T-helper 1 cell treated with Interleukin-12 subunit alpha and Interleukin-12 subunit beta and Interleukin-4 antibody, amounts not matched to agents 30 μg/mL and 1 μg/mL, for 36 hours (primary cell): ENCODE results near the gene ADAMTS18.
A peak's percentile ranks its signal among the peaks of the same experiment; 100 is the strongest.

Source experiments
- H3K27ac Mint-ChIP-seq: one replicate; pipeline ENCODE4 v1.8.0; 2021; ENCODE audit warnings: mild to moderate bottlenecking, mixed read lengths
- H3K27me3 Mint-ChIP-seq: one replicate; pipeline ENCODE4 v1.8.0; 2021; ENCODE audit warnings: low read depth, mixed read lengths
- H3K36me3 Mint-ChIP-seq: one replicate; pipeline ENCODE4 v1.8.0; 2021; ENCODE audit warnings: low read depth, mixed read lengths
- H3K4me1 Mint-ChIP-seq: one replicate; pipeline ENCODE4 v1.8.0; 2021; ENCODE audit warnings: low read depth, mixed read lengths
- H3K4me3 Mint-ChIP-seq: one replicate; pipeline ENCODE4 v1.8.0; 2021; ENCODE audit warnings: mild to moderate bottlenecking, moderate library complexity, mixed read lengths
- H3K9me3 Mint-ChIP-seq: one replicate; pipeline ENCODE4 v1.8.0; 2021; ENCODE audit warnings: mixed read lengths

Gene ADAMTS18

DNA sequence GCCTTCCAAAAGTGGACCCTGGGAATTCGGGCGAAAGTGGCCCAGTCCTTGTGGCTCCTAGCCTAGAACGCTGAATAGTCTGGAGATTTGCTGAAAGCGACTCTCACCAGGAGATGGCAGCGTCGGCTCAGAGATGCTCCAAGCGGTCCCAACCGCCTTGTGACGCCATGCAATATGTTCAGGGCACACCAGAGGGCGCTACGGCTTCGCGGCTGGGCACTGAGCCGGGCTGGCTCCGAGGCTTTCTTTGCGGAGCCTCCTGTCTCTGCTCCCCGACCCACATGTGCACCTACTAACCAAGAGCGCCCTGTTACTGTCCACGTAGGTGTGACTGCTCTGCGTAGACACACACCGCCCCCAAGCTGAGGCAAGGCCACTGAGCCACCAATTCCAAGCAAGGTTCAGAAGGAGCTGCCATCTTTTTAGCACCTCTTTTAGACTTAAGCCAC lies 198.7 kb downstream of the ADAMTS18 start:
- peaks cover 3% of the 10 kb centered on the region for H3K4me1 Mint-ChIP-seq
- H3K27ac Mint-ChIP-seq = no peak overlapping the region
- H3K9me3 Mint-ChIP-seq = no peaks in the 10 kb centered on the region
- peak overlapping the region; percentile 21 for H3K4me3 Mint-ChIP-seq
- H3K27me3 Mint-ChIP-seq = peaks cover 21% of the 10 kb centered on the region
- no peaks in the 10 kb centered on the region for H3K36me3 Mint-ChIP-seq

DNA sequence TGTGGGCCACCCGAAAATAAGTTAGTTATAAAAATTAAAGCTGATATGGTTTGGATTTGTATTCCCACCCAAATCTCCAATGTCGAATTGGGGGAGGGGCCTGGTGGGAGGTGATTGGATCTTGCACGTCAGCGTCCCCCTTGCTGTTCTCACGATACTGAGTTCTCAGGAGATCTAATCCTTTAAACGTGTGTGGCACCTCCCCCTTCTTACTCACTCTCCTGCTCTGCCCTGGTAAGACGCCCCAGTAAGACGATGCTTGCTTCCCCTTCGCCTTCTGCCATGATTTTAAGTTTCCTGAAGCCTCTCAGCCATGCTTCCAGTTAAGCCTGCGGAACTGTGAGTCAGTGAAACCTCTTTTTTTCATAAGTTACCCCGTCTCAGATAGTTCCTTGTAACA lies 200.2 kb downstream of the ADAMTS18 start:
- no peak overlapping the region for H3K4me3 Mint-ChIP-seq
- H3K27ac Mint-ChIP-seq = no peak overlapping the region
- peaks cover 21% of the 10 kb centered on the region for H3K27me3 Mint-ChIP-seq
- no peaks in the 10 kb centered on the region for H3K9me3 Mint-ChIP-seq
- peaks cover 3% of the 10 kb centered on the region for H3K4me1 Mint-ChIP-seq
- H3K36me3 Mint-ChIP-seq = no peaks in the 10 kb centered on the region

DNA sequence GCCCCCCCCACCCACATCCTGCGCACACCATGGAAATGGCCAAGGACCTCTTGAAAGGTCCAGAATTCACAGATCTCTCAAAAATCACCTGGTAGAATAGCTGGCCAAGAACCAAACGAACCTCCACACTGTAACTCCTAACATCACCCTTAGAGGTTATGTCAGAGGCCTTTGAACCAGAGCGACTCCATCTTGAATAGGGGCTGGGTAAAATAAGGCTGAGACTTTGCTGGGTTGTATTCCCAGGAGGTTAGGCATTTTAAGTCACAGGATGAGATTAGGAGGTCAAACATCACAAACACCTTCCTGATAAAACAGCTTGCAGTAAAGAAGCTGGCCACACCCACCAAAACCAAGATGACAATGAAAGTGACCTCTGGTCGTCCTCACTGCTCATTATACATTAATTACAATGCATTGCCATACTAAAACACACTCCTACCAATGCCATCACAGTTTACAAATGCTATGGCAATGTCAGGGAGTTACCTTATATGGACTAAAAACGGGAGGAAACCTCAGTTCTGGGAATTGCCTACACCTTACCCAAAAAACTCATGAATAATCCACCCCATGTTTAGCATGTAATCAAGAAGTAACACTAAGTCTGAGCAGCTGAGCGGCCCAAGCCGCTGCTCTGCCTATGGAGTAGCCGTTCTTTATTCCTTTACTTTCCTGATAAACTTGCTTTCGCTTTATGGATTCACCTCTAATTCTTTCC lies 200.9 kb downstream of the ADAMTS18 start:
- H3K36me3 Mint-ChIP-seq = no peaks in the 10 kb centered on the region
- no peak overlapping the region for H3K4me3 Mint-ChIP-seq
- H3K27ac Mint-ChIP-seq = no peak overlapping the region
- H3K9me3 Mint-ChIP-seq = no peaks in the 10 kb centered on the region
- peaks cover 3% of the 10 kb centered on the region for H3K4me1 Mint-ChIP-seq
- H3K27me3 Mint-ChIP-seq = peaks cover 21% of the 10 kb centered on the region
